Kidney glomerular epithelial cell (primary cell): ENCODE results near the gene INSIG1.

Experiments
- DNase-seq: peaks from one replicate; lab custom pipeline; 2025; lab: John Stamatoyannopoulos, UW

INSIG1 gene

DNA sequence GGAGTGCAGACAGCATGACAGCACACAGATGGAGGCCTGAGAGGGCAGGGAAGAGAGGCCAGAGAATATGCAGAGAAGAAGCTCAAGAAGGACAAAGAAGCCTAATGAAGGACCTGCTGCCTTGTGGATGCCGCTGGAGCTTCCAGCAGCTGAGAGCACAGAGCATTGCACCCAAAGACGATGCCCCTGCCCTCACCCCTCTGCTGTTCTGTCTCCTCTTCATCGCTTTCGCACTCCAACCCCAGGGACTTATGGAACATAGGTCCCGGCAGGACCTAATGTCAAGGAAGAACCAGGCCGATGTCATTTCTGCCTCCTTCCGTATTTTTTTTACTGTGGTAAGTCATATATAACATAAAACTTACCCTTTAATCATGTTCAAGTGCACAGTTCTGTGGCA lies 12.3 kb upstream of the INSIG1 start:
- no peak for DNase-seq

- DNase-seq = no peak
These were observed 11.8 kb upstream of the INSIG1 start for GRCh38 chr7:155285833-155286232.

DNA sequence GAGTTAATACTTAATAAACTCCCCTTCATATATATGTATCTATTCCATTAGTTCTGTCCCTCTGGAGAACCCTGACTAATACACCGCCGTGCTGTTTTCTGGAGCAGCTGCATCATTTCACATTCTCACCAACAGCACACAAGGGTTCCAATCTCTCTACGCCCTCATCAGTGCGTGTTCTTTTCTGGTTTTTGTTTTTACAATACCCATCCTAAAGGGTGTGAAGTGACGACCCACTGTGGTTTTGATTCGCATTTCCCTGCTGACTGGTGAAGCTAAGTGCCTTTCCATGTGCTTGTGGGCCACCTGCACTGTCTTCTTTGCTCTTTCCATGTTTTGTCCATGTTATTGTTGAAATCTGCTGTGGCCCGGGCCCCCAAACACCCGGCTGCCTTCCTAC lies 11.0 kb upstream of the INSIG1 start:
- no peak for DNase-seq

- no peak for DNase-seq
These were observed 10.3 kb upstream of the INSIG1 start for GRCh38 chr7:155287284-155287935.

DNA sequence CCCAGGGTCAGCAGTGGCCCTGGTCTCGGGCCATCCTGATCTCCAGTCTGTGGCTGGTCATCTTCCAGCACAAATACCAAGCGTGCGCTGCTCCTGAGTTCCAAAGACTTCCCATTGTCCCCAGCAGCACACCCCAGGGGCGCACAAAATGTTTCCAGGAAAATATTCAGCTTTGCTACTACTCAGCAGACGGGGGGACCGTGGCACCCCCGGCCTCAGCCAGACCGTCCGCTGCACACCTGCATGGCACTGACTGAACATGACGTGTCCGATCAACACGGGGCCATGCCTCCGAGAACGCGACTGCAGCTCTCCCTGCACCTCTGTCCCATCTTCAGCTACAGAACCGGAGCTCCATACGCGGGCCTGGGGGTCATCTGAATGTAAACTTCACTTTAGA lies 9.6 kb upstream of the INSIG1 start:
- DNase-seq = no peak

DNA sequence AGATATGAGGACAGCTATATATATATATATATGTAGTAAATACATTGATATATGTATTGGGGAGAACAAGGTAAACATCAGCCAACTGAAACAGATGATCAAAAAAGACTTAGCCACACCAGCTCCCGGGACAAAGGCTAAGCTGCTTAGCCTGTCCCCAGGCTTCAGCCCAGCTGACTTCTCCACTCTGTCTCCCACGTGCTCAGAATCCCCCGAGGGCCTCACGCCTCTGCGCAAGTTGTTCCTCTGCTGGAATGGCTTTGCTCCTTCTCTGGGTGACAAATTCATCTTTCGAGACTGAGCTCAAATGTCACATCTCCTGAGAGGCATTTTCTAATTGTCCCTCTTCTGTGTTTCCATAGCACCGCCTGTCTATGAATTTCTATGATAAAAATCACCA lies 8.6 kb upstream of the INSIG1 start:
- DNase-seq = no peak

GRCh38 chr7:155289949-155290501 lies 7.7 kb upstream of the INSIG1 start:
- no peak for DNase-seq

DNA sequence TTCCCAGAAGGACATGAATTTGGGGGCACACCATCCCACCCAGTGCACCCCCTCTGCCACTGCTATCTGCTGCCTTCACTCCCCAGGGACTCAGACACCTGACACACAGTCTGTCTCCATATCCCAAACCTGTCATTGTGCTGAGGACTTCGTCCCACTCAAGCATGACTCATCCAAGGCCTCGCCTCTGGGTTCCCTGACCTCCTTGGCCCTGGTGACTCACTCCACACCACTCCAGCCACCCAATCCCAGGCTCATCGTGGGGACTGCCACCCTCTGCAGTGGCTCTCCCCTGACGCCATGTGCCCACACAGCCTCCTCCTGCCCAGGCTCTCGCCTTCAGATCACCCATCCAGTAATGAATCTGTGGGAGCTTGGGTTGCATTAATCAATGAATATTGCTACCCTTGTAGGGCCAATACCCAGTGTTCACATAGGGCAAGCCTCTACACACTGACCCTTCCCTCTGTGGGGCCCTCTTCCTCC lies 6.6 kb upstream of the INSIG1 start:
- DNase-seq = peak; percentile 2

GRCh38 chr7:155291729-155292128 lies 5.9 kb upstream of the INSIG1 start:
- no peak for DNase-seq

GRCh38 chr7:155292680-155293226 lies 4.9 kb upstream of the INSIG1 start:
- DNase-seq = no peak

DNA sequence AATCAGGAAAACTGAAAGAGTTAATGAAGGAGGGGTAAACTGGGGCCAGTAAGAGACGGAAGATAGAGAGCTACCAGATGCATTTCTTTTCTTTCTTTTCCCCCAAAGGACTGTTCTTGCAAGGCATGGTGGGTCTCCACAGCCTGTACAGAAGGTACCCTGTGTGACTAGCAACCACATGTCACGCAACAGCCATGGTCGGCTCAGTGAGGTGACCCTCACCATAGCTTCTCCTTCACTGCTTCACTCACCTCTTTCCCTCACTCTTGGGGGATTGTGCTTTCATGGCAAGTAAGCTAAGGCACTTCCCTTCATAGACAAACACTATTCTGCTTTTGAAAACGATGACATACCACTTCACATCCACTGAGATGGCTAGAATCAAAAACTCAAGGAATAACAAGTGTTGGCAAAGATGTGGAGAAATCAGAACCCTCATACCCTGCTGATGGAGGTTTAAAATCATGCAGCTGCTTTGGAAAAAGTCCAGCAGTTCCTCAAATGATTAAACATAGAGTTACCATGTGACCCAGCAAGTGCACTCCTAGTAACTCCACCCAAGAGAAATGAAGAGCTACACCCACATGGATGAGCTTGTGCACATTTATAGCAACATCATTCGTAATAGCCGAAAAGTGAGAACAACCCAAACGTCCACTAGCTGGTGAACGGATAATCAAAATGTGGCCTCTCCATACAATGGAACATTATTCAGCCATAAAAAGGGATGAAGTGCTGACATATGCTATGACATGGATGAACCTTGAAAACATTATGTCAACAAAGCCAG lies 3.8 kb upstream of the INSIG1 start:
- DNase-seq = no peak

- no peak for DNase-seq
These were observed 3.2 kb upstream of the INSIG1 start for GRCh38 chr7:155294511-155294778.

DNA sequence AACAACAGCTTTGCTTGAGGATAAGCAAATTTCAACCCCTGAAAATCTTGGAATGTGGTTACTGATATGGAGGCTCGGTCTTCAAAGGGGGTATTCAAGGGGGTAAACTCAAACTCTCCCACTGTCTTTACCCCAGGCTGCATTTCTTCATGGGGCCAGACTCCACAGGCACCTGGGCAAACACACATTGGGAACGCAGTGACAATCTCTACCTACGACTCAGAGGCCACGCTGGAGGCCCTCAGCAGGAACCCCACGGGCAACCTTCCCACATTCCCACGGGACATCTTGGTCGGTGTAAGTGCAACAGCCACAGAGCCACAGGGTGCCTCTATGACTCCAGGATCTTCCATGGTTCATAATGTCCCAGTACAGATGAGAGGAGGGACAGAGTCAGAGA lies 2.2 kb upstream of the INSIG1 start:
- no peak for DNase-seq

GRCh38 chr7:155296006-155296787 lies 1.5 kb upstream of the INSIG1 start:
- DNase-seq = no peak

DNA sequence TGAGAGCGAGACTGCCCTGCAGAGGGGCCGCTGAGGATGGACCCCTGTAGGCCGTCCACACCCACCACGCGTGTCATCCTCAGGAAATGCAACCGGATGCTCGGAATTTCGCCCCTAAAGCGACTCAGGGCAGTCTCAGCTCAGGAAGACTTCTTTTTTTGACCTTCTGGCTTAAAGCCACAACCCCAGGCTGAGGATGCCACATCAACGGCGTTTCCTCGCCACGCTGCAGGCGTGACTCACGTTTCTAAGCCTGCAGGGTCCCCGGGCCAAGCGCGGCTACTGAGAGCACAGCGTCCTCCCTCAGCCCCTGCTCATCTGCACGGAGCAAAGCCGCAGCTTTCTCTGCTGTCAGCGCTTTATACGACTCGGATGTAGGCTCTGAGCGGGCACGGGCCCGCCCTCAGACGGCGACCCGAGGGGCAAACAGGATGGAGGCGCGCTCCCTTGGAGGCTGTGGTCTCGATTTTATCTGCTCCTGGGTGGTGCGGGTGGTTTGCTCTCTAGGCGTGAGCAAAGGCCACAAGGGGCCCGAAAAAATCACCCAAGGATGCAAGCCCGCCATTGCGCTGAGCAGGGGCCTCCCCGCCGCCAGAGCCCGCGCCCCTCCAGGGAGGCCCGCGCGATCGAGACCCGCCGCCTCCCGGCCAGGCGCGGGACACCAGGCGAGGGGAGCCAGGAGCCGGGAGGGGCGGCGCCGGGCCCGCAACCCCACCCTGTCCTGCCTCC lies 726 bp upstream of the INSIG1 start:
- peak; percentile 15 for DNase-seq

DNA sequence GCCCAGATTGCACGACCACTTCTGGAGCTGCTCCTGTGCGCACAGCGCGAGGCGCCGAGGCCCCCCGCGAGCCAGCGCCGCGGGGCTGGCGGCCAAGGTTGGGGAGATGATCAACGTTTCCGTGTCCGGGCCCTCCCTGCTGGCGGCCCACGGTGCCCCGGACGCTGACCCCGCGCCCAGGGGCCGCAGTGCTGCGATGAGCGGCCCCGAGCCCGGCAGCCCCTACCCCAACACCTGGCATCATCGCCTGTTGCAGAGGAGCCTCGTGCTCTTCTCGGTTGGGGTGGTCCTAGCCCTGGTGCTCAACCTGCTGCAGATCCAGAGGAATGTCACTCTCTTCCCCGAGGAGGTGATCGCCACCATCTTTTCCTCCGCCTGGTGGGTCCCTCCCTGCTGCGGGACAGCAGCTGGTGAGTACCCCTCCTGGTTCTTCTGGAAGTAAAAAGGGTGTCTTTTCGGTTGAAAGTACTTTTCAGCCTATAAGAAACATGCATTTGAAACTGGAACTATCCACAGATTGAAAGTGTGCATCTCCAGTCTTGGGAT lies 683 bp downstream of the INSIG1 start:
- DNase-seq = no peak

DNA sequence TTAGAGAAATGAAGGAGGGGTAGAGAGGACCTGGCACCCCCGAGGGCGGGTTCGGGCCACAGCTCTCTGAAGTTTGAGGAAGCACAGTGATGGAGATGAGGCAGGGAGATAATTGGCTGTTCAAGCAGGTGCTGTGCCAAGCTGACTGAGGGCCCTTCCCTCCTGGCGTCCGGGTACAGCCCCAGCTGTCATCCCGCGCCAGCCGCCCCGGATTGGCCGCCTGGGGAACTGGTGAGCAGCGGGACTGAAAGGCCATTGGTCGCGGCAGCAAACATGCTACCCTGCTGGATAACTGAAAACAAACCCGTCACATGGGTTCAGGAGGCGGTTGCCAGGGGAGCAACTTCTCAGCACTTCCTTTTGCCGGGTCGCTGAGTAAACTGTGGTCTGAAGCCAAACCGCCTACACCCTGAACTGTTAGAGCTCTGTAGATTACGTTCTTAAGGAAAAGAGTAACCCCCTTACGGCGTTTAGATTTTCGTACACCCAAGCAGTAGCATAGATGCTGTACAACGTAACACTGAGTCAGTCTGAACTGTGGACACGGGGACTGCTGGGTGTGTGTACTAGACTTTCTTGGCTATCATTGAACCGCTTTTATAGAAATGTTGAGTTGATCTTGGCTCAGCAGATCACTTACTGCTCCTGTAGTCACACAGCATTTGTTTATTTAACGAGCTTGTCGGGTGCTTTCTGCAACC lies 1.3 kb downstream of the INSIG1 start:
- peak; percentile 81 for DNase-seq

DNA sequence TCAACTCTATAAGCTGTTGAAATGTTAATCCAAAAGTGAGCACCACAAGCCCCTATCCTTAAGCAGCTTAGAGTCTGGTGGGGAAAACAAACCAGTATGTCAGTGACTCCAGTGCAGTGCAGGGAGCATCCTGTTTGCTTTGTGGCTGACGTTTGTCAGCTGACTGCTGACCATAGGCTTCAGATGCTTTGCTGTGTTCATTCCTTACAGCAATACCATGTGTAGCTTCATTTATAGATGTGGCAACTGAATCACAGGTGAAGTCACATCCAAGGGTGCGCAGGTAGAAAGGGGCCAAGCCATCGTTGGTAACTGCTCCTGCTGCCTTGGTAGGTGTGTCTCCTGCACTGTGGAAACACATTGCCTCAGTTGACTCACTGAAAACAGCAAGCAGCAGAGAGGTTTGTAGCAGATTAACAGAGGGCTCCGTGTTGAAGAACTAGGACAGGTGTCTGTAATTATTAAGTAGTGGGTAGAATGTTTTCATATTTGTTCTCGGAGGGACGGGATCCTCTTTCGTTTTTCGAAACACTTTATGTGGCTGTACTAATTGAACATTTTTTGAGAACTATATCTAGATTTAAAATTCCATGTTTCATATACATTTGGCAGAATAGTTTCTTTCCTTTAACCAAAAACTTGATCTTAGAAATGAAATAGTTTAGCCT lies 2.0 kb downstream of the INSIG1 start:
- DNase-seq = peak; percentile 15

- DNase-seq = no peak
These were observed 3.2 kb downstream of the INSIG1 start for GRCh38 chr7:155300641-155301452.
